HEK293 (cell line): ENCODE results near the gene PRF1.

Experiments
- HOXA7 ChIP-seq: sonication (generic); formaldehyde crosslinking; IDR thresholded peaks from 2 replicates; pipeline ENCODE4 v1.8.1; 2022; ENCODE audit warnings: missing genetic modification reagents, borderline replicate concordance
- TRIM28 ChIP-seq: IDR thresholded peaks from 2 replicates; pipeline ENCODE4 v1.6.1; 2011; ENCODE audit warnings: low read length, control low read depth, borderline replicate concordance
- ZBTB1 ChIP-seq: fragments of 450-650 bp; formaldehyde crosslinking; IDR thresholded peaks from 2 replicates; pipeline ENCODE4 v1.5.1; 2016; ENCODE audit warnings: missing biosample characterization, missing genetic modification characterization
- ZEB2 ChIP-seq: fragments of 450-650 bp; formaldehyde crosslinking; IDR thresholded peaks from 2 replicates; pipeline ENCODE4 v1.5.1; 2016; ENCODE audit warnings: missing biosample characterization, missing genetic modification characterization
- ZNF140 ChIP-seq: fragments of 450-650 bp; formaldehyde crosslinking; IDR thresholded peaks from 2 replicates; pipeline ENCODE4 v1.5.1; 2016; ENCODE audit warnings: missing biosample characterization, missing genetic modification characterization
- ZNF274 ChIP-seq, 2 experiments: fragments of 200-500 bp in 1 of 2; fragments of 450-650 bp in 1 of 2; sonication (Bioruptor generic) in 1 of 2; formaldehyde crosslinking in 1 of 2; IDR thresholded peaks; 2 replicates each; pipeline versions ENCODE4 v1.5.1 to v1.6.1; 2014 to 2016; ENCODE audit warnings: borderline replicate concordance in 1 of 2, inconsistent platforms in 1 of 2, low read length in 1 of 2, missing biosample characterization in 1 of 2, missing genetic modification characterization in 1 of 2
- ZNF514 ChIP-seq: fragments of 450-650 bp; formaldehyde crosslinking; IDR thresholded peaks from 2 replicates; pipeline ENCODE4 v1.5.1; 2016; ENCODE audit warnings: missing biosample characterization, missing genetic modification characterization
- ZNF768 ChIP-seq: fragments of 450-650 bp; formaldehyde crosslinking; IDR thresholded peaks from 2 replicates; pipeline ENCODE4 v1.5.1; 2018; ENCODE audit warnings: missing biosample characterization, mild to moderate bottlenecking, missing genetic modification characterization
- TF ChIP-seq, protein P1 (sequence below): fragments of 450-650 bp; formaldehyde crosslinking; IDR thresholded peaks from 2 replicates; pipeline ENCODE4 v1.5.1; 2016; ENCODE audit warnings: missing biosample characterization, missing genetic modification characterization
- TF ChIP-seq, protein P2 (sequence below): fragments of 450-650 bp; formaldehyde crosslinking; IDR thresholded peaks from 2 replicates; pipeline ENCODE4 v1.5.1; 2016; ENCODE audit warnings: missing biosample characterization, missing genetic modification characterization, borderline replicate concordance
- TF ChIP-seq, protein P3 (sequence below): fragments of 450-650 bp; formaldehyde crosslinking; IDR thresholded peaks from 2 replicates; pipeline ENCODE4 v1.5.1; 2016; ENCODE audit warnings: missing biosample characterization, missing genetic modification characterization

DNA sequence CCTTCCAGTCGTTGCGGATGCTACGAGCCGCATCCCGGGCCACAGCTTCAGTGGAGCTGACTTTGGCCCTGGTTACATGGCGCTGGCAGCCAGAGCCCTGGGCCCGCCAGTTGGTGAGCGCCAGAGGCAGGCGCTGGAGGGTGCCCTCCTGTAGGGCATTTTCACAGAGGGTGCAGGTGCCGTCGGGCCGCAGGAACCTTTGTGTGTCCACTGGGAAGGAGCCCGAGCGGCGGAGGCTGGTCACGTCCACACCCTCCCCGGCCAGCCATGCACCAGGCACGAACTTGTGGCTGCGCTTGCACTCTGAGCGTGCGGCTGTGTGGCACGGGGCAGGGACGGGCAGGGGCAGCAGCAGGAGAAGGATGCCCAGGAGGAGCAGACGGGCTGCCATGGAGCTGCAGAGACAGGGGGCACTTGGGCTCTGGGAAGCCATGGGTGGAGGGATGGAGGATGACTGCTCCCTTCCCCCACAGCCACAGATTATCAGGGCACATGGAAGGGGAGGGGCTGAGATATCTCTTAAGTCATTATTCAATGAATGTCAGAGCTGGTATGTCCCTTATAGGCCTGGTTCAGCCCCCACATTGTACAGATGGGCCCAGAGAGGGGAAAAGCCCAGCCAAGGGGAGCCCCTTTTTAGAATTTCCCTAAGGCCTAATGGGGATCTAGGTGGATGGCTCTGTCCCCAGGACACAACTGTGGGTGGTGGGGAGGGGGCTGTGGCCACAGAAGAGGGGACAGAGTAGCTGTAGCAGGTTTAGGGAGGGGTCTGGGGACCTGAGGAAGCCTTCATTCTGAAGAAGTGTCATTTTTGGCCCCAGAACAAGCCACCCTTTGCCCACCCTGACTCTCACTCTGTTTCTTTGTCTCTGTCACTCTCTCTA, 1.8 kb downstream of the PRF1 start:
- TF ChIP-seq ZBTB1 (tag by site-specific recombination) (no peak), ZEB2 (tag by site-specific recombination) (no peak), TRIM28 (no peak), ZNF140 (tag by site-specific recombination) (no peak), ZNF514 (tag by site-specific recombination) (no peak), ZNF274 (IDR thresholded peaks at IDR 0.05; ENCODE audit: low read length) (no peak), ZNF274 (tag by site-specific recombination; IDR thresholded peaks at IDR 0.05; ENCODE audit: borderline replicate concordance) (no peak), ZNF768 (tag by site-specific recombination) (no peak), HOXA7 (CRISPR knock-in tag) (no peak)
- TF ChIP-seq, protein P1, sequence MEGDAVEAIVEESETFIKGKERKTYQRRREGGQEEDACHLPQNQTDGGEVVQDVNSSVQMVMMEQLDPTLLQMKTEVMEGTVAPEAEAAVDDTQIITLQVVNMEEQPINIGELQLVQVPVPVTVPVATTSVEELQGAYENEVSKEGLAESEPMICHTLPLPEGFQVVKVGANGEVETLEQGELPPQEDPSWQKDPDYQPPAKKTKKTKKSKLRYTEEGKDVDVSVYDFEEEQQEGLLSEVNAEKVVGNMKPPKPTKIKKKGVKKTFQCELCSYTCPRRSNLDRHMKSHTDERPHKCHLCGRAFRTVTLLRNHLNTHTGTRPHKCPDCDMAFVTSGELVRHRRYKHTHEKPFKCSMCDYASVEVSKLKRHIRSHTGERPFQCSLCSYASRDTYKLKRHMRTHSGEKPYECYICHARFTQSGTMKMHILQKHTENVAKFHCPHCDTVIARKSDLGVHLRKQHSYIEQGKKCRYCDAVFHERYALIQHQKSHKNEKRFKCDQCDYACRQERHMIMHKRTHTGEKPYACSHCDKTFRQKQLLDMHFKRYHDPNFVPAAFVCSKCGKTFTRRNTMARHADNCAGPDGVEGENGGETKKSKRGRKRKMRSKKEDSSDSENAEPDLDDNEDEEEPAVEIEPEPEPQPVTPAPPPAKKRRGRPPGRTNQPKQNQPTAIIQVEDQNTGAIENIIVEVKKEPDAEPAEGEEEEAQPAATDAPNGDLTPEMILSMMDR (tag by site-specific recombination) = no peak
- TF ChIP-seq, protein P2, sequence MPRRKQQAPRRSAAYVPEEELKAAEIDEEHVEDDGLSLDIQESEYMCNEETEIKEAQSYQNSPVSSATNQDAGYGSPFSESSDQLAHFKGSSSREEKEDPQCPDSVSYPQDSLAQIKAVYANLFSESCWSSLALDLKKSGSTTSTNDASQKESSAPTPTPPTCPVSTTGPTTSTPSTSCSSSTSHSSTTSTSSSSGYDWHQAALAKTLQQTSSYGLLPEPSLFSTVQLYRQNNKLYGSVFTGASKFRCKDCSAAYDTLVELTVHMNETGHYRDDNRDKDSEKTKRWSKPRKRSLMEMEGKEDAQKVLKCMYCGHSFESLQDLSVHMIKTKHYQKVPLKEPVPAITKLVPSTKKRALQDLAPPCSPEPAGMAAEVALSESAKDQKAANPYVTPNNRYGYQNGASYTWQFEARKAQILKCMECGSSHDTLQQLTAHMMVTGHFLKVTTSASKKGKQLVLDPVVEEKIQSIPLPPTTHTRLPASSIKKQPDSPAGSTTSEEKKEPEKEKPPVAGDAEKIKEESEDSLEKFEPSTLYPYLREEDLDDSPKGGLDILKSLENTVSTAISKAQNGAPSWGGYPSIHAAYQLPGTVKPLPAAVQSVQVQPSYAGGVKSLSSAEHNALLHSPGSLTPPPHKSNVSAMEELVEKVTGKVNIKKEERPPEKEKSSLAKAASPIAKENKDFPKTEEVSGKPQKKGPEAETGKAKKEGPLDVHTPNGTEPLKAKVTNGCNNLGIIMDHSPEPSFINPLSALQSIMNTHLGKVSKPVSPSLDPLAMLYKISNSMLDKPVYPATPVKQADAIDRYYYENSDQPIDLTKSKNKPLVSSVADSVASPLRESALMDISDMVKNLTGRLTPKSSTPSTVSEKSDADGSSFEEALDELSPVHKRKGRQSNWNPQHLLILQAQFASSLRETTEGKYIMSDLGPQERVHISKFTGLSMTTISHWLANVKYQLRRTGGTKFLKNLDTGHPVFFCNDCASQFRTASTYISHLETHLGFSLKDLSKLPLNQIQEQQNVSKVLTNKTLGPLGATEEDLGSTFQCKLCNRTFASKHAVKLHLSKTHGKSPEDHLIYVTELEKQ (tag by site-specific recombination) = no peak
- TF ChIP-seq, protein P3, sequence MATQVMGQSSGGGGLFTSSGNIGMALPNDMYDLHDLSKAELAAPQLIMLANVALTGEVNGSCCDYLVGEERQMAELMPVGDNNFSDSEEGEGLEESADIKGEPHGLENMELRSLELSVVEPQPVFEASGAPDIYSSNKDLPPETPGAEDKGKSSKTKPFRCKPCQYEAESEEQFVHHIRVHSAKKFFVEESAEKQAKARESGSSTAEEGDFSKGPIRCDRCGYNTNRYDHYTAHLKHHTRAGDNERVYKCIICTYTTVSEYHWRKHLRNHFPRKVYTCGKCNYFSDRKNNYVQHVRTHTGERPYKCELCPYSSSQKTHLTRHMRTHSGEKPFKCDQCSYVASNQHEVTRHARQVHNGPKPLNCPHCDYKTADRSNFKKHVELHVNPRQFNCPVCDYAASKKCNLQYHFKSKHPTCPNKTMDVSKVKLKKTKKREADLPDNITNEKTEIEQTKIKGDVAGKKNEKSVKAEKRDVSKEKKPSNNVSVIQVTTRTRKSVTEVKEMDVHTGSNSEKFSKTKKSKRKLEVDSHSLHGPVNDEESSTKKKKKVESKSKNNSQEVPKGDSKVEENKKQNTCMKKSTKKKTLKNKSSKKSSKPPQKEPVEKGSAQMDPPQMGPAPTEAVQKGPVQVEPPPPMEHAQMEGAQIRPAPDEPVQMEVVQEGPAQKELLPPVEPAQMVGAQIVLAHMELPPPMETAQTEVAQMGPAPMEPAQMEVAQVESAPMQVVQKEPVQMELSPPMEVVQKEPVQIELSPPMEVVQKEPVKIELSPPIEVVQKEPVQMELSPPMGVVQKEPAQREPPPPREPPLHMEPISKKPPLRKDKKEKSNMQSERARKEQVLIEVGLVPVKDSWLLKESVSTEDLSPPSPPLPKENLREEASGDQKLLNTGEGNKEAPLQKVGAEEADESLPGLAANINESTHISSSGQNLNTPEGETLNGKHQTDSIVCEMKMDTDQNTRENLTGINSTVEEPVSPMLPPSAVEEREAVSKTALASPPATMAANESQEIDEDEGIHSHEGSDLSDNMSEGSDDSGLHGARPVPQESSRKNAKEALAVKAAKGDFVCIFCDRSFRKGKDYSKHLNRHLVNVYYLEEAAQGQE (tag by site-specific recombination) = no peak
